SK-N-SH (cell line): ENCODE results near the gene NR2F1-AS1. TPM values are rescaled to one million over a fixed set of nuclear protein-coding genes. Genes with fewer than 3 reads are reported as not detected.

Source experiments
- CTCF ChIA-PET: fragments of 300-600, 350-600 bp; formaldehyde crosslinking; extraction: SDS; loops from one replicate; lab custom pipeline; 2021; lab: Yijun Ruan, JAX
- POLR2A ChIA-PET: fragments of 350-600 bp; sonication (Branson Sonifier 250); formaldehyde crosslinking; extraction: SDS; loops from one replicate; lab custom pipeline; 2020; ENCODE audit warnings: antibody characterized with exemption, inconsistent platforms; lab: Yijun Ruan, JAX
- DNase-seq: peaks from one replicate; pipeline ENCODE4 v3.0.0; 2012
- H2AFZ ChIP-seq: fragments of 200-600 bp; sonication (generic); 2 replicates; pipeline ENCODE4 v1.8.1; 2016; ENCODE audit warnings: antibody characterized with exemption, mild to moderate bottlenecking, low read depth
- H3F3A ChIP-seq: fragments of 200-600 bp; sonication (generic); replicated peaks from 2 replicates; pipeline ENCODE3; 2016; ENCODE audit warnings: antibody characterized with exemption, mild to moderate bottlenecking; ENCODE audit not compliant: insufficient read depth
- H3K27ac ChIP-seq, 2 experiments: fragments of 200-500 bp in 1 of 2; fragments of 200-600 bp in 1 of 2; sonication (Bioruptor generic) in 1 of 2; sonication (generic), shearing (Covaris generic) in 1 of 2; 2 replicates each; pipeline versions ENCODE4 v1.5.1 to v1.6.1; 2014 to 2016; ENCODE audit warnings: low read depth in 2 of 2, inconsistent platforms in 1 of 2, low read length in 1 of 2, mild to moderate bottlenecking in 1 of 2, mixed read lengths in 1 of 2
- H3K27me3 ChIP-seq: fragments of 200-600 bp; sonication (generic), shearing (Covaris generic); 2 replicates; pipeline ENCODE4 v1.6.1; 2016; ENCODE audit warnings: mixed run types; ENCODE audit not compliant: insufficient read depth
- H3K36me3 ChIP-seq, 2 experiments: fragments of 200-500 bp in 1 of 2; fragments of 200-600 bp in 1 of 2; sonication (Bioruptor generic) in 1 of 2; sonication (generic) in 1 of 2; replicated peaks in 1 of 2; 2 replicates each; pipeline versions ENCODE3 to v1.5.1; 2014 to 2016; ENCODE audit warnings: low read length in 1 of 2, mild to moderate bottlenecking in 1 of 2; ENCODE audit not compliant: insufficient read depth in 2 of 2, control insufficient read depth in 1 of 2
- H3K4me1 ChIP-seq, 2 experiments: fragments of 200-500 bp in 1 of 2; fragments of 200-600 bp in 1 of 2; sonication (Bioruptor generic) in 1 of 2; sonication (generic), shearing (Covaris generic) in 1 of 2; 2 replicates each; pipeline versions ENCODE4 v1.5.1 to v1.6.1; 2014 to 2016; ENCODE audit warnings: low read depth in 1 of 2, low read length in 1 of 2, mixed run types in 1 of 2; ENCODE audit not compliant: insufficient read depth in 2 of 2, control insufficient read depth in 1 of 2
- H3K4me2 ChIP-seq: fragments of 200-600 bp; sonication (generic), shearing (Covaris generic); 2 replicates; pipeline ENCODE4 v1.6.1; 2017; ENCODE audit warnings: mixed run types
- H3K4me3 ChIP-seq, 2 experiments: fragments of 200-500 bp in 1 of 2; fragments of 200-600 bp in 1 of 2; sonication (Bioruptor generic) in 1 of 2; sonication (generic), shearing (Covaris generic) in 1 of 2; 2 replicates each; pipeline versions ENCODE4 v1.5.1 to v1.8.1; 2014 to 2016; ENCODE audit warnings: low read depth in 2 of 2, inconsistent platforms in 1 of 2, low read length in 1 of 2, mild to moderate bottlenecking in 1 of 2, mixed read lengths in 1 of 2, moderate library complexity in 1 of 2
- H3K79me2 ChIP-seq: fragments of 200-600 bp; sonication (generic); 2 replicates; pipeline ENCODE4 v1.8.1; 2017; ENCODE audit warnings: mild to moderate bottlenecking; ENCODE audit not compliant: insufficient read depth
- H3K9ac ChIP-seq: fragments of 200-600 bp; sonication (generic); 2 replicates; pipeline ENCODE4 v1.6.1; 2017; ENCODE audit warnings: mixed run types
- H3K9me2 ChIP-seq: fragments of 200-600 bp; sonication (generic); 2 replicates; pipeline ENCODE4 v1.6.1; 2017; ENCODE audit warnings: mixed run types
- H3K9me3 ChIP-seq: fragments of 200-600 bp; sonication (generic); 2 replicates; pipeline ENCODE4 v1.6.1; 2017; ENCODE audit warnings: mixed run types, mild to moderate bottlenecking, moderate library complexity
- H4K20me1 ChIP-seq: fragments of 200-600 bp; sonication (generic); 2 replicates; pipeline ENCODE4 v1.6.1; 2017; ENCODE audit warnings: mild to moderate bottlenecking, mixed run types; ENCODE audit not compliant: insufficient read depth
- CHD2 ChIP-seq: fragments of 150-350 bp; IDR thresholded peaks from 2 replicates; pipeline ENCODE4 v1.6.1; 2018; ENCODE audit warnings: low read length; ENCODE audit not compliant: partially characterized antibody
- EP300 ChIP-seq, 2 experiments: IDR thresholded peaks; 2 replicates each; pipeline versions ENCODE4 v1.4.0 to v1.6.1; 2012; ENCODE audit warnings: borderline replicate concordance in 1 of 2, low read depth in 1 of 2, low read length in 1 of 2
- EZH2phosphoT487 ChIP-seq: fragments of 200-600 bp; sonication (generic); IDR thresholded peaks from 2 replicates; pipeline ENCODE4 v1.6.1; 2017; ENCODE audit warnings: low read depth, mixed run types, mild to moderate bottlenecking, antibody characterized with exemption, moderate library complexity, borderline replicate concordance
- FOXJ3 ChIP-seq: sonication (generic); formaldehyde crosslinking; IDR thresholded peaks from 2 replicates; pipeline ENCODE4 v1.5.1; 2020; ENCODE audit warnings: mild to moderate bottlenecking, missing genetic modification reagents
- FOXM1 ChIP-seq: IDR thresholded peaks from 2 replicates; pipeline ENCODE4 v1.4.0; 2012; ENCODE audit warnings: low read depth, mild to moderate bottlenecking
- GABPA ChIP-seq: IDR thresholded peaks from 2 replicates; pipeline ENCODE4 v1.4.0; 2012; ENCODE audit warnings: low read depth, mild to moderate bottlenecking
- JUND ChIP-seq: IDR thresholded peaks from 2 replicates; pipeline ENCODE4 v1.4.0; 2012
- MEF2A ChIP-seq: IDR thresholded peaks from 2 replicates; pipeline ENCODE4 v1.4.0; 2012; ENCODE audit warnings: low read depth, borderline replicate concordance
- MXI1 ChIP-seq: IDR thresholded peaks from 2 replicates; pipeline ENCODE4 v1.6.1; 2012; ENCODE audit warnings: mild to moderate bottlenecking, low read depth, low read length, improper control_type of control experiment
- NFIC ChIP-seq: IDR thresholded peaks from 2 replicates; pipeline ENCODE4 v1.4.0; 2012; ENCODE audit warnings: borderline replicate concordance
- NRF1 ChIP-seq: IDR thresholded peaks from 2 replicates; pipeline ENCODE4 v1.6.1; 2012; ENCODE audit warnings: low read depth, mild to moderate bottlenecking, low read length
- POLR2AphosphoS5 ChIP-seq: IDR thresholded peaks from 2 replicates; pipeline ENCODE4 v1.6.1; 2012; ENCODE audit warnings: low read depth, low read length
- RAD21 ChIP-seq: IDR thresholded peaks from 2 replicates; pipeline ENCODE4 v1.6.1; 2012; ENCODE audit warnings: mild to moderate bottlenecking, low read length
- RCOR1 ChIP-seq: fragments of 150-350 bp; IDR thresholded peaks from 2 replicates; pipeline ENCODE4 v1.6.1; 2017; ENCODE audit warnings: antibody characterized with exemption, low read length
- SMC3 ChIP-seq: IDR thresholded peaks from 2 replicates; pipeline ENCODE4 v1.6.1; 2012; ENCODE audit warnings: low read depth, low read length, improper control_type of control experiment
- TAF1 ChIP-seq: IDR thresholded peaks from 2 replicates; pipeline ENCODE4 v1.6.1; 2012; ENCODE audit warnings: low read depth, mild to moderate bottlenecking, low read length, moderate library complexity, borderline replicate concordance
- TEAD4 ChIP-seq: IDR thresholded peaks from 2 replicates; pipeline ENCODE4 v1.4.0; 2012; ENCODE audit warnings: mild to moderate bottlenecking, borderline replicate concordance; ENCODE audit not compliant: insufficient read depth
- USF1 ChIP-seq: IDR thresholded peaks from 2 replicates; pipeline ENCODE4 v1.4.0; 2012; ENCODE audit warnings: low read depth, borderline replicate concordance
- YY1 ChIP-seq: IDR thresholded peaks from 2 replicates; pipeline ENCODE4 v1.4.0; 2012; ENCODE audit warnings: low read depth, mild to moderate bottlenecking
- WGBS: methylation state at CpG from one replicate; pipeline ENCODE4 v1.1.6; 2017; ENCODE audit warnings: low lambda C conversion rate; 5-methylcytosine and 5-hydroxymethylcytosine counted together
- polyA plus RNA-seq, 3 experiments: library from polyadenylated mRNA; depleted of rRNA; stranded (reverse); fragments of >200 nt; gene quantifications; 2 replicates each; pipeline ENCODE4 v1.2.3, GENCODE V29; 2012
- TF ChIP-seq, protein P1 (sequence below): fragments of 200-600 bp; sonication (generic); IDR thresholded peaks from 2 replicates; pipeline ENCODE4 v1.6.1; 2017; ENCODE audit warnings: antibody characterized with exemption, mild to moderate bottlenecking, moderate library complexity
- TF ChIP-seq, protein P2 (sequence below): IDR thresholded peaks from 2 replicates; pipeline ENCODE4 v1.4.0; 2012; ENCODE audit warnings: low read depth

Gene NR2F1-AS1
- polyA plus RNA-seq, 1 of the 3 experiments (the other 2 are of a cell fraction), result 7.4 TPM

DNA sequence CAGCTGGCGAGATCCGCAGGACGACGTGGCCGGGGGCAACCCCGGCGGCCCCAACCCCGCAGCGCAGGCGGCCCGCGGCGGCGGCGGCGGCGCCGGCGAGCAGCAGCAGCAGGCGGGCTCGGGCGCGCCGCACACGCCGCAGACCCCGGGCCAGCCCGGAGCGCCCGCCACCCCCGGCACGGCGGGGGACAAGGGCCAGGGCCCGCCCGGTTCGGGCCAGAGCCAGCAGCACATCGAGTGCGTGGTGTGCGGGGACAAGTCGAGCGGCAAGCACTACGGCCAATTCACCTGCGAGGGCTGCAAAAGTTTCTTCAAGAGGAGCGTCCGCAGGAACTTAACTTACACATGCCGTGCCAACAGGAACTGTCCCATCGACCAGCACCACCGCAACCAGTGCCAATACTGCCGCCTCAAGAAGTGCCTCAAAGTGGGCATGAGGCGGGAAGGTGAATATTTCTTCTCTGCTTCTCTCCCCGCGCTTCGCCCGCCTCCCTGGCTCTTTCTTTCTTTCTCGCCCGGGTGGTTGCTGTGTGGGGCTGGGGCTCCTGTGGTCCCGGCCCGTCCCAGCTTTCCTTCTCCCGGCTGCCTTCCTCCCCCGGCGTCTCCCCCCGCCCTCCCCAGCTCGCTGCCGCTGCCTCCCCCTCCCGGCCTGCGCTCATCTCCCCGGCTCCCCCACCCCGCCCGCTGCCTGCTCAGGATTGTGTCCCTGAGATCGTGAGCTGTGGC is 4.2 kb upstream of the NR2F1-AS1 start:
- H3K4me3 ChIP-seq, result peak overlapping the region; percentile 86 to 87
- CTCF ChIA-PET, result interaction anchor here (1.0 to 4.3 kb wide), 7 partner anchors 16 to 1265 kb away, joined by 3 to 32 read pairs (median 7); no protein-coding TSS in a partner anchor
- no peak for TF ChIP-seq USF1
- TF ChIP-seq JUND, result no peak
- no peak for TF ChIP-seq YY1
- no peak for TF ChIP-seq TEAD4
- no peak for TF ChIP-seq EP300 (IDR thresholded peaks at IDR 0.05; ENCODE audit: borderline replicate concordance in 1 of 2, low read depth in 1 of 2, low read length in 1 of 2)
- TF ChIP-seq FOXJ3, result no peak
- no peak for TF ChIP-seq GABPA
- TF ChIP-seq SMC3, result peak; percentile 2; the same call in 1 of the 2 replicates
- peak; percentile 63; the same call in 1 of the 2 replicates for TF ChIP-seq MXI1
- TF ChIP-seq POLR2AphosphoS5, result no peak
- TF ChIP-seq EZH2phosphoT487, result no peak
- 0 out of 2 replicates have a peak, but pooled peaks have one; percentile 10 for TF ChIP-seq NFIC
- no peak for TF ChIP-seq MEF2A
- TF ChIP-seq CHD2, result no peak
- TF ChIP-seq FOXM1, result no peak
- TF ChIP-seq TAF1, result no peak
- TF ChIP-seq RAD21, result no peak
- TF ChIP-seq, protein P1, sequence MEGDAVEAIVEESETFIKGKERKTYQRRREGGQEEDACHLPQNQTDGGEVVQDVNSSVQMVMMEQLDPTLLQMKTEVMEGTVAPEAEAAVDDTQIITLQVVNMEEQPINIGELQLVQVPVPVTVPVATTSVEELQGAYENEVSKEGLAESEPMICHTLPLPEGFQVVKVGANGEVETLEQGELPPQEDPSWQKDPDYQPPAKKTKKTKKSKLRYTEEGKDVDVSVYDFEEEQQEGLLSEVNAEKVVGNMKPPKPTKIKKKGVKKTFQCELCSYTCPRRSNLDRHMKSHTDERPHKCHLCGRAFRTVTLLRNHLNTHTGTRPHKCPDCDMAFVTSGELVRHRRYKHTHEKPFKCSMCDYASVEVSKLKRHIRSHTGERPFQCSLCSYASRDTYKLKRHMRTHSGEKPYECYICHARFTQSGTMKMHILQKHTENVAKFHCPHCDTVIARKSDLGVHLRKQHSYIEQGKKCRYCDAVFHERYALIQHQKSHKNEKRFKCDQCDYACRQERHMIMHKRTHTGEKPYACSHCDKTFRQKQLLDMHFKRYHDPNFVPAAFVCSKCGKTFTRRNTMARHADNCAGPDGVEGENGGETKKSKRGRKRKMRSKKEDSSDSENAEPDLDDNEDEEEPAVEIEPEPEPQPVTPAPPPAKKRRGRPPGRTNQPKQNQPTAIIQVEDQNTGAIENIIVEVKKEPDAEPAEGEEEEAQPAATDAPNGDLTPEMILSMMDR, result no peak
- TF ChIP-seq, protein P2, sequence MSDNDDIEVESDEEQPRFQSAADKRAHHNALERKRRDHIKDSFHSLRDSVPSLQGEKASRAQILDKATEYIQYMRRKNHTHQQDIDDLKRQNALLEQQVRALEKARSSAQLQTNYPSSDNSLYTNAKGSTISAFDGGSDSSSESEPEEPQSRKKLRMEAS, result peak; percentile 20; the same call in 1 of the 2 replicates
- TF ChIP-seq RCOR1, result no peak
- TF ChIP-seq NRF1, result no peak
- TF ChIP-seq, all 33 proteins: peak for 4
- Histone ChIP-seq H3K4me1 (peaks cover 0 to 14% of the 10 kb centered on the region in 2 experiments; a peak in 2 of 4 replicates), H3F3A (peaks cover 24% of the 10 kb centered on the region), H3K9me2 (no peaks in the 10 kb centered on the region), H2AFZ (peak overlapping the region; percentile 78; the same call in 1 of the 2 replicates), H3K79me2 (peaks cover 78% of the 10 kb centered on the region), H3K9ac (peak overlapping the region; percentile 76), H3K27me3 (no peaks in the 10 kb centered on the region), H3K27ac (peak overlapping the region; percentile 51 to 92), H4K20me1 (no peaks in the 10 kb centered on the region; the same call in 1 of the 2 replicates), H3K9me3 (no peaks in the 10 kb centered on the region), H3K4me2 (peak overlapping the region; percentile 95), H3K36me3 (peaks cover 3 to 7% of the 10 kb centered on the region in 2 experiments)
- WGBS, result 2% methylated on average over 24 of the region's 70 CpGs
- POLR2A ChIA-PET, result interaction anchor here (0.9 to 2.1 kb wide), 3 partner anchors 16 to 36 kb away, joined by 4 to 7 read pairs (median 5); no protein-coding TSS in a partner anchor
- peak; percentile 77 for DNase-seq
